ENCODE data around the gene CYP4F8.

The CYP4F8 gene

DNA sequence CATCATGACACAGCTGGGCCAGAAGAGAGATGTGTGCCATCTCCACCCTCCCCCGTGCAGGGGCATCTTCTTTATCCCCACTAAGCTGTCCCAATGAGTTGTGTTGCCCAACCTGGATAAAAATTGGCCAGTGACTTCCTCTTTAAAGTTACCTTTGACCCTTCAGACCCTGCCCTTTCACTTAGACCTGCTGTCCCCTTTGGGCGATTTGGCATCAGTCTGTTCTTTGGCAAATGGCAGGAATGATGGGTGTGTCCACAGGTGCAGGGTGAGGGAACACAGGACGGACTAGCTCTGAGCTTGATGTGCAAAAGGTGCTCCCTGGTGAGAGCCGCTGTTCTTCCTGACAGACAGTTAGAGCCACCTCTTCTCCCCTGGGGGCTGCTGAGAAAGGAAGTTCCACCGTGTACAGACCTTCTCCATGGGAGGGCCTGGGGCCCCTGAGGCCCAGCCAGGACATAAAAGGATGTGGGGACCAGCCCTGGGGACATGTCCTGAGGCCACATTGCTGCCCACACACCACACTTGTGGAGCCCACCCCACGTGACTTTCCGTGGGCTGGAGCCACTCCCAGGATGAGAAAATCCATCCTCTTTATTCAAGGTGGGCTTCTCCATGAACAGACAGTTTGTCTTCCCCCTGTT, 1.7 kb downstream of the CYP4F8 start:
- no peak for DNase-seq (ENCODE audit: low spot score)

DNA sequence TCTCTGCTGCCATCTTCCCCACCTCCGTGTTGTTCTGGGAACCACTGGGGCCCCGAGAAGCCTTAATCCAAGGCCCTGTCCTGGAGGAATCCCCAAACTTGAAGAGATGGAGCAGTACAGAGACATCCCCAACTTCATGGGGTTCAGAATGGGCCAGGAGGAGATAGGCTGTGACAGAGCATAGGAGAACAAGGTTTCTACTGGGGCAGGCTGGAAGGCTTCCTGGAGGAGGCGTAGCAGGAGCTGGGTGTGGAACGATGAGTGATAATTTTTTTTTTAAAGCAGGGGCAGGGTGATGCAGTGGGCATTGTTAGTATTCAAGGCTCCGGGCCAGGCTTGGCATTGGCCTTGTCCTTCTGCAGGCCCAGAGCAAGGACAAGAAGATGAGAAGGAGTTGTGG, 3.3 kb downstream of the CYP4F8 start:
- DNase-seq (ENCODE audit: low spot score), result no peak

DNA sequence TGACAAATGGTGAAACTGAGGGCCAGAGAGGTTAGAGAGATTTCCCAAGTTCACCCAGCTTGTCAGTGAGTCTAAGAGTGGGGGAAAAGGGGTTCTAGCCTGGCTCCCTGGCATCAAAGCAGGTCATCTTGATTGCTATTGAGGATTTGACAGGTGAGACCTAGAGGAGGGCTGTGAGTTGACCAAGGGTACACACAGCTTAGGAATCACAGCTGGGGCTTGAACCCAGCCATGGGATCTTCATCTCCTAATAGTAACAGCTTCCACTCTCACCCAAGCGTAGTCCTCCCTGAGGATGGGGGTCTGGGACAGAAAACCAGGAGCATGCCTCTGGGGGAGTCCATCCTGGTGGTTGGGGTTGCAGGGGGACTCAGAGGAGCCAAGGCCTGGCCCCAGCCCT, 6.8 kb downstream of the CYP4F8 start:
- DNase-seq (ENCODE audit: low spot score), result no peak

DNA sequence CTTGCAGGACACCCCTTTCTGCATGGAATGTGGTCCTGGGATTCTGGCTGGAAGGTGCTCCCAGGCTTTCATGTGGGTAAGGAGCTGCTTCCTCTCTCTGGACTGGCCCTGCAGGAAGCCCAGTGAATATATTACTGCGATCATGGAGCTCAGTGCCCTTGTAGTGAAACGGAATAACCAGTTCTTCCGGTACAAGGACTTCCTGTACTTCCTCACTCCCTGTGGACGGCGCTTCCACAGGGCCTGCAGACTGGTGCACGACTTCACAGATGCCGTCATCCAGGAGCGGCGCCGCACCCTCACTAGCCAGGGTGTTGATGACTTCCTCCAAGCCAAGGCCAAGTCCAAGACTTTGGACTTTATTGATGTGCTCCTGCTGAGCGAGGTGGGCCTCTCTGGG, 8.0 kb downstream of the CYP4F8 start:
- DNase-seq (ENCODE audit: low spot score), result no peak

DNA sequence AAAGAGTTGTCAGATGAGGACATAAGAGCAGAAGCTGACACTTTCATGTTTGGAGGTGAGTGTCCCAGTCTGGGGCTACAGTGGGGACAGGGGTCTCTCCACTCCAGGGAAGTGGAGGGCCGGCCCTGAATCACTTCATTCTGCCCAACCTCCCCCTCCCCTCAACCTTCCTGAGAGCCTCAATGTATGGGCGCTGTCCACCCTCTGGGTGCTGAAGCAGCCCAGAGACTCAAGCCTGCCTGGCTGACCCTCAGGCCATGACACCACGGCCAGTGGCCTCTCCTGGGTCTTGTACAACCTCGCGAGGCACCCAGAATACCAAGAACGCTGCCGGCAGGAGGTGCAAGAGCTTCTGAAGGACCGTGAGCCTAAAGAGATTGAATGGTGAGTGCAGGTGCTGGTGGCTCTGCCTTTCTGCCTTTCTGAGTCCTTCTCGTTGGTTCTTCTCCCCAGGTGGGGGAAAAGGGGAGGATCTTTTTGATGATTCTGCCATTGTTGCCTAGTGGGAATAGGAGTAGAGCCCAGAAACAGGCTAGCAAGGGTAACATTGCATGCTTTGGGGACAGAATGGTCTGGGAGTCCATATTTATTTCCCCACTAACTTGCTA, 8.8 kb downstream of the CYP4F8 start:
- no peak for DNase-seq (ENCODE audit: low spot score)

DNA sequence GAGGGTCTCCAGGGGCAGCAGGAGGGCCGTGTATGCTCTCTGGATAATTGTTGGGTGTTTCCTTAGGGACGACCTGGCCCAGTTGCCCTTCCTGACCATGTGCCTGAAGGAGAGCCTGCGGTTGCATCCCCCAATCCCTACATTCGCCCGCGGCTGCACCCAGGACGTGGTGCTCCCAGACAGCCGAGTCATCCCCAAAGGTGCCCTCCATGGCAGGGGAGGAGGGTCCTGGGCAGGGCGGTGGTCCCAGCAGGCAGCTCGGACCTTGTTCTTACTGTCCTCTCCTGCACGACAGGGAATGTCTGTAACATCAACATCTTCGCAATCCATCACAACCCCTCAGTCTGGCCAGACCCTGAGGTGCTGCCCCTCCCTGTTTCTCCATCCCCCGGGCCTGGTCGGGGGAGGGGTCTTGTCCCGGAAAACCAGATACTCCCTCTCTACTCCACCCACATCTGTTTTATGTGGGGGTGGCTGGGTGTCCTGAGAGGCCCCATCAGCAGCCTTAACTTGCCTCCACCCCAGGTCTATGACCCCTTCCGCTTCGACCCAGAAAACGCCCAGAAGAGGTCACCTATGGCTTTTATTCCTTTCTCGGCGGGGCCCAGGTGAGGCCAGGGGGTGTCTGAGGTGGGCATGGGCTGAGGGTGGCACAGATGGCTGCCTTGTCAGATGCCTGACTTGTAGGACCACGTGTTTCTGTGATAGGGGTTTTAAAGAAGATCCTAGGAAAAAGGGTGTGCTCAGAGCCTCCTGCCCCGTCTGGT, 13.4 kb downstream of the CYP4F8 start:
- DNase-seq (ENCODE audit: low spot score), result no peak

DNA sequence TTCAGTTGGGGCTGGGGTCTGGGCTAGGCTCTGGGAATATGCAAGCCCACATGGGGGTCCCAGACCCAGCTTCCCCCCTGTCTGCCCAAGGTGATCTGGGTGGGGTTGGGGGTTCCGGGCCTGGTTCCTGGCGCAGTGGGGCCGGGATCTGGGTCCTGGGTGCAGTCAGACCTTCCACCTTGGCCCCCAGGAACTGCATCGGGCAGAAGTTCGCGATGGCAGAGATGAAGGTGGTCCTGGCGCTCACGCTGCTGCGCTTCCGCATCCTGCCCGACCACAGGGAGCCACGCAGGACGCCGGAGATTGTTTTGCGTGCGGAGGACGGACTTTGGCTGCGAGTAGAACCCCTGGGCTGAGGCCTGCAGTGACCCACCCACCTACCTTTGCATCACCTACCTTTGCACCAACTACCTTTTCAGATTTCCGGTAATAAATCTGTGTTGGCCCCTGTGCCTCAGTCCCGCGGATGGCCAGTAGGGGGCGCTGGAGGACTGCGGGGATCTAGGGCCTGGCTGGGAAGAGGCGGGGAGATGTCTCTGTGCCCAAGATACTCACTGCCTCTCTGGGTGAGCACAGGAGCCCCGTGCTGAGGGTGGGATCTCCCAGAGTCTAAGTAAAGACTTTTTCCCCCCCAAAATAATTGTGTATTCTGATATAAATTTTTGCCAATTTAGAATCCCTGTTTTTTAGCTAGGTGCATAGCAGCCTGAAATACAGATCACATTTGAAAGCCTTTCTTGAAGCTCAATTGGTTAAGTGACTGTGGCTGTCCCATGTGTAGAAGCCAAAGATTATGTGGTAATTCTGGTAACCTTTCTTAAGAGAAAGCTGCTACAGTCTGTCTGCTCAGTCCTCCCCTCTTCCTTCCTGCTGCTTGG, 14.2 kb downstream of the CYP4F8 start:
- DNase-seq (ENCODE audit: low spot score), result peak; percentile 91

DNA sequence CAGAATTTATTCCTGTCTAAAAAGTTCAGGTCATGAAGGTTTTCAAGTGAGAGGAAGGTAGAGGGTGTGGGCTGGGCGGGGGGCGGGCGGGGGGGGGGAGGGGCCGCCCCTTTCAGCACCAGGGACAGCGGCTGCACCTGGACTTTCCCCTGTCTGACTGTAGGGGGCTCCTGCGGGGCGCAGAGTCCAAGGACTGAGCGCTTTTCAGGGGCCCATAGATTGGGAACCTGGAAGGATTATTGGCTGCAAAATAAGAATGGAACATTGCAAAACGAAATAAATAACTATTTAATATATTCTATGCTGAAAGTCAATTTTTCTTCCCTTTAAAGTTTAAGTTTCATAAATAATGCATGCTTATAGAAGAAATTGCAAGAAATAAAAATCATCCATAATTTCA, 16.8 kb downstream of the CYP4F8 start:
- peak; percentile 54 for DNase-seq (ENCODE audit: low spot score)

DNA sequence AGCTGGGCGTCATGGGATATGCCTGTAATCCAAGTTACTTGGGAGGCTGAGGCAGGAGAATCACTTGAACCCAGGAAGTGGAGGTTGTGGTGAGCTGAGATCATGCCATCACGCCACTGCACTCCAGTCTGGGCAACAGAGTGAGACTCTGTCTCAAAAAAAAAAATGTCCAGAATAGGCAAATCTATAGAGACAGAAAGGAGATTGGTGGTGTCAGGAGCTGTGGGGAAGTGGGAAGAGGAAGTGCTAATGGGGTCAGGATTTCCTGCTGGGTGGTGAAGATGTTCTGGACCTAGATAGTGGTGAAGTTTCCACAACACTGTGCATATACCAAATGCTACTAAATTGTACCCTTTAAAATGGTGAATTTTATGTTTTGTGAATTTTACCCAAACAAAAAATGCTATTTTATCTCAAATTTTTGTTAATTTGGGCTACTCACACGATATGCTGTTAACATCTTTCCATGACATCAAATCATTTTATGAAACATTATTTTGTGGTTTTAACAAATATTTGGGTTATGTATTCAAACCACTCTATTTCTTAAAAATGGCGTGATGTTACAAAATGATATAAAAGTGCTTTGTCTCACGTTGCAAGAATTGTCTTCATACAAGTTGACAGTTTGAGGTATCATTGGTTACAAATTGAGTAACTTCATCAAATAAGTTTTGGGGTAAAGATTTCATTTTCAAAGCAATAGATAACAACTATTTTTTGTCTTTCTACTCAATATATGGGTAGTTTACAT, 18.2 kb downstream of the CYP4F8 start:
- DNase-seq (ENCODE audit: low spot score), result no peak

DNA sequence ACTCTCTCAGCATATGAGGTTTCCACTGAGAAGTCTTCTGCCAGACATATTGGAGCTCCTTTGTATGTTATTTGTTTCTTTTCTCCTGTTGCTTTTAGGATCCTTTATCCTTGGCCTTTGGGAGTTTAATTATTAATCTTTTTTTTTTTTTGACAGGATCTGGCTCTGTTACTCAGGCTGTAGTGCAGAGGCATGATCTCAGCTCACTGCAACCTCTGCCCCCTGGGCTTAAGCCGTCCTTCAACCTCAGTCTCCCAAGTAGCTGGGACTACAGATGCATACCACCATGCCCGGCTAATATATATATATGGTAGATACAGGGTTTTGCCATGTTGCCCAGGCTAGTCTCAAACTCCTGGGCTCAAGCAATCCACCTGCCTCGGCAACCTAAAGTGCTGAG, 19.1 kb downstream of the CYP4F8 start:
- DNase-seq (ENCODE audit: low spot score), result no peak

DNA sequence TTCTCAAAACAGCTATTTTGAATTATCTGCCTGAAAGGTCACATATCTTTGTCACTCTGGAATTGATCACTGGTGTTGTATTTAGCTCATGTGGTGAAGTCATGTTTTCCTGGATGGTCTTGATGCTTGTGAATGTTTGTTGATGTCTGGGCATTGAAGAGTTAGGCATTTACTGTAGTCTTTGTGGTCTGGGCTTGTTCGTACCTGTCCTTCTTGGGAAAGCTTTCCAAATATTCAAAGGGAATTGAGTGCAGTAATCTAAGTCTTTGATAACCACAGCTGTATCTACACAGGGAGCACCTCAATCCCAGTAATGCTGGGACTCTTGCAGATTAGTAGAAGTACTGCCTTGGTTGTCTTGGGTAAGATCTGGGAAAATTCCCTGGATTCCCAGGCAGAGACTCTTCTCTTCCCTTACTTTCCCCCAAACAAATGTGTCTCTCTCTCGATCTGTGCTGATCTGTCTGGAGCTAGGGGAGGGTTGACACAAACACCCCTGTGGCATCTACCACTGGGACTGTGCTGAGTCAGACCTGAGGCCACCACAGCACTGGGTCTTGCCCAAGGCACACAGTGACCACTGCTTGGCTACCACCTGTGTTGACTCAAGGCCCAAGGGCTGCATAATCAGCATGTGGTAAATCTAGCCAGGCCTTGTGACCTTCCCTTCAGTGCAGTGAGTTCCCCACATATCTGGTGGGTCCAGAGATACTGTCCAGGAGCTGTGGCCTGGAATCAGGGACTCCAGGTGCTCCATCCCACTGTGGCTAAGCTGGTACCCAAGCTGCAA, 20.2 kb downstream of the CYP4F8 start:
- DNase-seq (ENCODE audit: low spot score), result no peak

DNA sequence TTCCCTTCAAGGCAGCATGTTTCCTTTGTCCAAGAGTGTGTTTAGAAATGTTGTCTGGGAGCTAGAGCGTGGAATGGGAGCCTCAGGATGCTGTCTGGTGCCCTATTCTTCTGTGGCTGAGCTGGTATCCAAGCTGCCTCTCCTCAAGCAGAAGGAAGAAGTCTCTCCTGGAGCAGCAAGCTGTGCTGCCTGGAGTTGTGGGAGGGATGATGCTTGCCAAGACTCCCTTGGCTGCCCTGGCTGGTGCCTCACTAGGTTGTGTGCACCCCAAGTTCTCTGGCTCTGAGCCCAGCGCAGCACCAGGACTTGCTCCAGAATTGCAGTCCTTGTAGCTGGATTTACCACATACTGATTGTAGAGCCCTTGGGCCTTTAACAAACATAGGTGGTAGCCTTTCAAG, 21.0 kb downstream of the CYP4F8 start:
- DNase-seq (ENCODE audit: low spot score), result no peak

DNA sequence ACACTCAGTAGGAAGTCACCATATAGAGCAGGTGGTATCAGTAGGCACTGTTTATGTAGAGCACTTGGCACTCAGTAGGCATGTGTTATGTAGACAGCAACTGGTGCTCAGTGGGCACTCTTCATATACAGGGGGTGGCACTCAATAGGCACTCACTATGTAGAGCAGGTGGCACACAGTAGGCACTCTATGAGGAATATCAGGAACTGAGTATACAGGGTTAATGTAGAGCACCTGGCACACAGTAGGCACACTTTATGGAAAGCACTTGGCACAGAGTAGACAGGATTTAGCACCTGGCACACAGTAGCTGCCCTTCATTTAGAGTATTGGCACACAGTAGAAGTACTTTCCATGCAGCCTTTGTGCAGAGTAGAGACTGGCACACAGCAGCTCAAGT, 24.6 kb downstream of the CYP4F8 start:
- no peak for DNase-seq (ENCODE audit: low spot score)

DNA sequence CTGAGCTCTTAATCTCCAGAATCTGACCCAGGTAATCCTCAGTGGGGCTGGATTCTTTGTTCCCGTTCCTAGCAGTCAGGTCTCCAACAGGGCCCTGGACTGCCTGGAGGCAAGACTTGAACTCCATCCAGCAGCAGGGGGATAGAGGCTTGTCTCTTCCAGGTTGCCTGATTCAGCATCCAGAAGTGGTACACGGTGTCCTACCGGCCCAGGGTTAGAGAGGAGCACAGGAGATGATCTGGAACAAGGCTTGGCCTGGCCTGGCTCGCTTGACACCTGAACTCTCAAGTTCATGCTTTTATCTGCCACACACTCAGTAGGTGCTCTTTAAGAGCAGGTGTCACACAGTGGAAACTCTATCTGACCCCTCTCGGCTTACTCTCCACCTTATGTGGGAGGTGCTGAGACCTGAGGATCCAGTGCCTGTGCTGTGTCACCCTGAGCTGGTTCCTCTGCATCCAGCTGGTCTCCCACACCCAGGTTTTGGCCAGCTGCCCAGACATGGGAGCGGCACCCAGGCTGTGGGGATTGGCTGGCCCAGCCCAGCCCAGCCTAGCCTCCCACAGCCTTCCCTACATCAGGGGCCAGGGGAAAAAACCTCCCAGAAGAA, 25.4 kb downstream of the CYP4F8 start, which contains the start of gene CYP4F3:
CYP4F3 (plus strand) TSS at position 604 of the 610 bp plus-strand sequence. CDS start 519 bp downstream, outside the sequence.
- DNase-seq (ENCODE audit: low spot score), result no peak

DNA sequence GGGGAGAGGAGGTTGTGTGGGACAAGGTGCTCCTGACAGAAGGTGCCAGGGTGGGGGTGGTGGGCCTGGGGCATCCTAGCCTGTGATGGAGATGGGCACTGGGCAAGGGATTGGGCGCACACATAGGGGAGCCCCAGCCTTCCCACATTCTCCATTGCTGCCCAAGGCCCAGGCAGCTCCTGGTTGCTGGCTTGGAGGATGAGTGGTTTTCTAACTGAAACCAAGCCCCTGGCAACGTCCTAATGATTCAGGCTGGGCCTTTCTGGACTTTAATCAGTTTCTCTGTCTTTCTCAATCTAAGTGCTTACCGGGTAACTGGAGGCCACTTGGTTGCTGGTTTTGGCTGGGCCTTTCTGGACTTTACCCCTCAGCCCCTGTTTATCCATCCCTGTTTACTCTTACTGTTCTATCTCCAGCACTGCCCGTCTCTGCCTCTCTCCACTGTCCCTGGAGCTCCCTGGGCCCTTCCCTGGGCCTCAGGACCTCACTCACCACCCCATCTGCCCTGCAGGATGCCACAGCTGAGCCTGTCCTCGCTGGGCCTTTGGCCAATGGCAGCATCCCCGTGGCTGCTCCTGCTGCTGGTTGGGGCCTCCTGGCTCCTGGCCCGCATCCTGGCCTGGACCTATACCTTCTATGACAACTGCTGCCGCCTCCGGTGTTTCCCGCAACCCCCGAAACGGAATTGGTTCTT, 26.0 kb downstream of the CYP4F8 start:
- DNase-seq (ENCODE audit: low spot score), result no peak

DNA sequence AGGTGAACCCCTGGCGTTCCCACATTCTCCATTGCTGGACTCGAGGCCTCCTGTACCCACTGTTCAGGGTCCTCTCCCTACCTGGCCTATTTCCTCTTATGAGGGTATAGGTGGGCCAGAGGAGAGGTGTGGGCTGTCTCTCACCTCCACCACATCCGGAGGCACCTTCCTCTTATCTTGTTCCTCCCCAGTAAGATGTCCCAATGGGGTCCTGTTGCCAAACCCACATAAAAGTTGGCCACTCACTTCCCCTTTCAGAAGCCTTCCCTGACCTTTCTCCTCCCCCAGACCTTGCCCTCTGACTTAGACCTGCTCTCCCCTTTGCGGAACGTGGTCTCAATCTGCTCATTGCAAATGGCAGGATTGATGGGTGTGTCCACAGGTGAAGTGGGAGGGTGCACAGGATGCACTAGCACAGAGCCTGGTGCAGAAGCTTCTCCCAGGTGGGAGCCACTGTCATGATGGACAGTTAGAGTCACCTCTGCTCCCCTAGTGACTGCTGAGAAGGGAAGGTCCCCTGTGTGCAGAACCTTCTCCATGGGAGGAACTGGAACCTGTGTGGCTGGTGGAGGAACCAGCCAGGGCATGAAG, 27.0 kb downstream of the CYP4F8 start:
- DNase-seq (ENCODE audit: low spot score), result no peak

DNA sequence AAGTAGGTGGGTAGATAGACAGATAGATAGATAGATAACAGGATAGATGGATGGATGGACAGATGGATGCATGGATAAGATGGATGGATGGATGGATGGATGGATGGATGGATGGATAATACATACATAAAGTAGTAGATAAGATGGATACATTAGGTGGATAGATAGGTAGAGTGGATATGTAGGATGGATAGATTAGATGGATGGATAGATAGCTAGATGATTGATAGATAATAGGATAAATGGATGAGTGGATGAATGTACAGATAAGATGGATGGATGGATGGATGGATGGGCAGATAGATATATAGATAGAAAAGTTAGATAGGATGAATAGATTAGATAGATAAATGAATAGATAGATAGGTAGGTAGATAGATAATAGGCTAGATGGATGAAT, 27.8 kb downstream of the CYP4F8 start:
- DNase-seq (ENCODE audit: low spot score), result no peak

DNA sequence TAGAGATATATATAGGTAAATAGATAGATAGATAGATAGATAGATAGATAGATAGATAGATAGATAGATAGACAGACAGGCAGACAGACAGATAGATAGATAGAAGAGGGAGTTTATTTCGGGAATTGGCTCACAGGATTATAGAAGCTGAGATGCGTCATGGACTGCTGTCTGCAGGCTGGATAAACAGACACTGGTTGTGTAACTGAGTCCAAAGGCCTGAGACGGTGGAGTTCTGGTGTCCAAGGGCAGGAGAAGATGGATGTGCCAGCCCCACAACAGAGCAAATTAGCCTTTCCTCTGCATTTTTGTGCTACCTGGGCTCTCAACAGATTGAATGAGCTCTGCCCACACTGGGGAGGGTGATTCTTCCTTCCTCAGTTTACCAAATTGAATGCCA, 28.4 kb downstream of the CYP4F8 start:
- no peak for DNase-seq (ENCODE audit: low spot score)

DNA sequence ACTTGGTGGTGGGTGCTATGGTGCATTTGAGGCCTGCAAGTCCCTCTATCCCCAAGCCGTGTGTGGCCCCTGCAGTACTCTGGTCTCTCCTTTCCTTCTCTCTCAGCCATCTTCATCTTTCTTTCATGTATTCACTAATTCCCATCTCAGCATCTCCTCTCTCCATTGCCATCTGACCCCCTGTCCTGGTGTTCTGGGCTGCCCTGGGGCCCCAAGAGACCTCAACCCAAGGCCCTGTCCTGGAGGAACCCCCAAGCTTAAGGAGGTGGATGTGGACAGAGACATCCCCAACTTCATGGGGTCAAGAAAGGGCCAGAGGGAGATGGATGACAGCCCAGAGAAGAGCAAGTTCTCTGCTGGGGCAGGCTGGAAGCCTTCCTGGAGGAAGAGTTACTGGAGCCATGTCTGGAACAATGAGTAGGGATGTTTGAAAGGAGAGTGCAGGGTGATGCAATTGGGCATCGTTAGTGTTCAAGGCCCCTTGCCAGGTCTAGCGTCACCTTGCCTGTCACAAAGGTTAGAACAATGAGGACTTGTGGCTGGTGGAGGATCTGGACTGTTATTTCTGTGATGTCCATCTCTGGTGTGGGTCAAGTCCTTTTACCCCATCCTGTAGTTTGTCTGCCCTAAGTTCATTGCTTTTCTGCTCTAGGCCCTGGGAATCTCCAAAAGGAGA, 29.2 kb downstream of the CYP4F8 start:
- no peak for DNase-seq (ENCODE audit: low spot score)

All from GM03348 (cell line).